ENCODE measurements around the gene SLC7A11.

GRCh38 chr4:138209094-138209493, 33.1 kb downstream of the SLC7A11 start:
- TF ChIP-seq POLR2AphosphoS5 (IDR thresholded peaks at IDR 0.05; ENCODE audit: low read depth) (no peak), CTCF (IDR thresholded peaks at IDR 0.05; ENCODE audit: insufficient read depth, low read length) (no peak), GABPA (IDR thresholded peaks at IDR 0.05; ENCODE audit: low read depth) (no peak), REST (IDR thresholded peaks at IDR 0.05; ENCODE audit: insufficient replicate concordance, low read depth) (no peak)

All from HL-60 (cell line).